HCT116 (cell line): ENCODE measurements around the gene SNN.

ENCODE experiments used
- ELF1 ChIP-seq: IDR thresholded peaks from 2 replicates; pipeline ENCODE4 v1.6.1; 2012; ENCODE audit warnings: low read depth, borderline replicate concordance
- EZH2 ChIP-seq: fragments of 200-600 bp; sonication (generic); IDR thresholded peaks from 2 replicates; pipeline ENCODE4 v1.6.1; 2017; ENCODE audit warnings: antibody characterized with exemption, mixed run types
- FOSL1 ChIP-seq: IDR thresholded peaks from 2 replicates; pipeline ENCODE4 v1.6.1; 2012; ENCODE audit warnings: low read depth
- JUND ChIP-seq: IDR thresholded peaks from 2 replicates; pipeline ENCODE4 v1.6.1; 2012
- POLR2A ChIP-seq: IDR thresholded peaks from 2 replicates; pipeline ENCODE4 v1.7.0; 2011; ENCODE audit warnings: borderline replicate concordance; ENCODE audit not compliant: insufficient read depth, insufficient read length; ENCODE audit errors: extremely low read depth
- POLR2AphosphoS5 ChIP-seq: IDR thresholded peaks from 2 replicates; pipeline ENCODE4 v1.6.1; 2011; ENCODE audit warnings: mild to moderate bottlenecking, low read depth, low read length, moderate library complexity
- RAD21 ChIP-seq: IDR thresholded peaks from 2 replicates; pipeline ENCODE4 v1.6.1; 2012; ENCODE audit warnings: low read depth, mild to moderate bottlenecking
- TF ChIP-seq, protein P1 (sequence below), 3 experiments: fragments of 200-600 bp in 1 of 3; sonication (generic) in 1 of 3; IDR thresholded peaks in 2 of 3; conservative IDR thresholded peaks in 1 of 3; 2 replicates each; pipeline ENCODE4 v1.5.1; 2012 to 2017; ENCODE audit warnings: low read depth in 2 of 3, low read length in 2 of 3, antibody characterized with exemption in 1 of 3, borderline replicate concordance in 1 of 3, control low read depth in 1 of 3, mild to moderate bottlenecking in 1 of 3, mixed read lengths in 1 of 3, mixed run types in 1 of 3, moderate library complexity in 1 of 3; ENCODE audit not compliant: insufficient read depth in 1 of 3
- TF ChIP-seq, protein P2 (sequence below): IDR thresholded peaks from 2 replicates; pipeline ENCODE4 v1.6.1; 2012; ENCODE audit warnings: low read depth

DNA sequence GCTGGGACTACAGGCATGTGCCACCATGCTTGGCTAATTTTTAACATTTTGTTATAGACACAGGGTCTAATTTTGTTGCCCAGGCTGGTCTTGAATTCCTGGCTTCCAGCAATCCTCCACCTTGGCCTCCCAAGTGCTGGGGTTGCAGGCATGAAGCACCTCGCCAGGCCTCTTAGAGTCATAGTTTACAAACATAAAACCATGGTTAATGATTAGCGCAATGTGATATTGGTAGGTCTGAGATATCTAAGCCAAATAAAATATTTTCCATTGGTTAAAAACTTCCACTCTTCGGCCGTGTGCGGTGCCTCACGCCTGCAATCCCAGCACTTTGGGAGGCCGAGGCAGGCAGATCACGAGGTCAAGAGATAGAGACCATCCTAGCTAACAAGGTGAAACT, 57.8 kb downstream of the SNN start:
- TF ChIP-seq, protein P1, sequence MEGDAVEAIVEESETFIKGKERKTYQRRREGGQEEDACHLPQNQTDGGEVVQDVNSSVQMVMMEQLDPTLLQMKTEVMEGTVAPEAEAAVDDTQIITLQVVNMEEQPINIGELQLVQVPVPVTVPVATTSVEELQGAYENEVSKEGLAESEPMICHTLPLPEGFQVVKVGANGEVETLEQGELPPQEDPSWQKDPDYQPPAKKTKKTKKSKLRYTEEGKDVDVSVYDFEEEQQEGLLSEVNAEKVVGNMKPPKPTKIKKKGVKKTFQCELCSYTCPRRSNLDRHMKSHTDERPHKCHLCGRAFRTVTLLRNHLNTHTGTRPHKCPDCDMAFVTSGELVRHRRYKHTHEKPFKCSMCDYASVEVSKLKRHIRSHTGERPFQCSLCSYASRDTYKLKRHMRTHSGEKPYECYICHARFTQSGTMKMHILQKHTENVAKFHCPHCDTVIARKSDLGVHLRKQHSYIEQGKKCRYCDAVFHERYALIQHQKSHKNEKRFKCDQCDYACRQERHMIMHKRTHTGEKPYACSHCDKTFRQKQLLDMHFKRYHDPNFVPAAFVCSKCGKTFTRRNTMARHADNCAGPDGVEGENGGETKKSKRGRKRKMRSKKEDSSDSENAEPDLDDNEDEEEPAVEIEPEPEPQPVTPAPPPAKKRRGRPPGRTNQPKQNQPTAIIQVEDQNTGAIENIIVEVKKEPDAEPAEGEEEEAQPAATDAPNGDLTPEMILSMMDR (IDR thresholded peaks at IDR 0.05 in 2 of 3, conservative IDR thresholded peaks at IDR 0.05 in 1 of 3; ENCODE audit: borderline replicate concordance in 1 of 3, insufficient read depth in 1 of 3, low read depth in 2 of 3, low read length in 2 of 3): no peak
- no peak for TF ChIP-seq FOSL1
- no peak for TF ChIP-seq ELF1
- TF ChIP-seq EZH2: no peak
- no peak for TF ChIP-seq POLR2A
- TF ChIP-seq RAD21: no peak
- no peak for TF ChIP-seq JUND
- no peak for TF ChIP-seq POLR2AphosphoS5
- TF ChIP-seq, protein P2, sequence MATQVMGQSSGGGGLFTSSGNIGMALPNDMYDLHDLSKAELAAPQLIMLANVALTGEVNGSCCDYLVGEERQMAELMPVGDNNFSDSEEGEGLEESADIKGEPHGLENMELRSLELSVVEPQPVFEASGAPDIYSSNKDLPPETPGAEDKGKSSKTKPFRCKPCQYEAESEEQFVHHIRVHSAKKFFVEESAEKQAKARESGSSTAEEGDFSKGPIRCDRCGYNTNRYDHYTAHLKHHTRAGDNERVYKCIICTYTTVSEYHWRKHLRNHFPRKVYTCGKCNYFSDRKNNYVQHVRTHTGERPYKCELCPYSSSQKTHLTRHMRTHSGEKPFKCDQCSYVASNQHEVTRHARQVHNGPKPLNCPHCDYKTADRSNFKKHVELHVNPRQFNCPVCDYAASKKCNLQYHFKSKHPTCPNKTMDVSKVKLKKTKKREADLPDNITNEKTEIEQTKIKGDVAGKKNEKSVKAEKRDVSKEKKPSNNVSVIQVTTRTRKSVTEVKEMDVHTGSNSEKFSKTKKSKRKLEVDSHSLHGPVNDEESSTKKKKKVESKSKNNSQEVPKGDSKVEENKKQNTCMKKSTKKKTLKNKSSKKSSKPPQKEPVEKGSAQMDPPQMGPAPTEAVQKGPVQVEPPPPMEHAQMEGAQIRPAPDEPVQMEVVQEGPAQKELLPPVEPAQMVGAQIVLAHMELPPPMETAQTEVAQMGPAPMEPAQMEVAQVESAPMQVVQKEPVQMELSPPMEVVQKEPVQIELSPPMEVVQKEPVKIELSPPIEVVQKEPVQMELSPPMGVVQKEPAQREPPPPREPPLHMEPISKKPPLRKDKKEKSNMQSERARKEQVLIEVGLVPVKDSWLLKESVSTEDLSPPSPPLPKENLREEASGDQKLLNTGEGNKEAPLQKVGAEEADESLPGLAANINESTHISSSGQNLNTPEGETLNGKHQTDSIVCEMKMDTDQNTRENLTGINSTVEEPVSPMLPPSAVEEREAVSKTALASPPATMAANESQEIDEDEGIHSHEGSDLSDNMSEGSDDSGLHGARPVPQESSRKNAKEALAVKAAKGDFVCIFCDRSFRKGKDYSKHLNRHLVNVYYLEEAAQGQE: no peak
